SK-N-SH (cell line): ENCODE measurements around the gene FRMD5. TPM values are rescaled to one million over a fixed set of nuclear protein-coding genes. Genes with fewer than 3 reads are reported as not detected.

Experiments
- CTCF ChIA-PET: fragments of 300-600, 350-600 bp; formaldehyde crosslinking; extraction: SDS; loops from one replicate; lab custom pipeline; 2021; lab: Yijun Ruan, JAX
- POLR2A ChIA-PET: fragments of 350-600 bp; sonication (Branson Sonifier 250); formaldehyde crosslinking; extraction: SDS; loops from one replicate; lab custom pipeline; 2020; ENCODE audit warnings: antibody characterized with exemption, inconsistent platforms; lab: Yijun Ruan, JAX
- DNase-seq: peaks from one replicate; pipeline ENCODE4 v3.0.0; 2012
- H2AFZ ChIP-seq: fragments of 200-600 bp; sonication (generic); 2 replicates; pipeline ENCODE4 v1.8.1; 2016; ENCODE audit warnings: antibody characterized with exemption, mild to moderate bottlenecking, low read depth
- H3F3A ChIP-seq: fragments of 200-600 bp; sonication (generic); replicated peaks from 2 replicates; pipeline ENCODE3; 2016; ENCODE audit warnings: antibody characterized with exemption, mild to moderate bottlenecking; ENCODE audit not compliant: insufficient read depth
- H3K27ac ChIP-seq, 2 experiments: fragments of 200-500 bp in 1 of 2; fragments of 200-600 bp in 1 of 2; sonication (Bioruptor generic) in 1 of 2; sonication (generic), shearing (Covaris generic) in 1 of 2; 2 replicates each; pipeline versions ENCODE4 v1.5.1 to v1.6.1; 2014 to 2016; ENCODE audit warnings: low read depth in 2 of 2, inconsistent platforms in 1 of 2, low read length in 1 of 2, mild to moderate bottlenecking in 1 of 2, mixed read lengths in 1 of 2
- H3K27me3 ChIP-seq: fragments of 200-600 bp; sonication (generic), shearing (Covaris generic); 2 replicates; pipeline ENCODE4 v1.6.1; 2016; ENCODE audit warnings: mixed run types; ENCODE audit not compliant: insufficient read depth
- H3K36me3 ChIP-seq, 2 experiments: fragments of 200-500 bp in 1 of 2; fragments of 200-600 bp in 1 of 2; sonication (Bioruptor generic) in 1 of 2; sonication (generic) in 1 of 2; replicated peaks in 1 of 2; 2 replicates each; pipeline versions ENCODE3 to v1.5.1; 2014 to 2016; ENCODE audit warnings: low read length in 1 of 2, mild to moderate bottlenecking in 1 of 2; ENCODE audit not compliant: insufficient read depth in 2 of 2, control insufficient read depth in 1 of 2
- H3K4me1 ChIP-seq, 2 experiments: fragments of 200-500 bp in 1 of 2; fragments of 200-600 bp in 1 of 2; sonication (Bioruptor generic) in 1 of 2; sonication (generic), shearing (Covaris generic) in 1 of 2; 2 replicates each; pipeline versions ENCODE4 v1.5.1 to v1.6.1; 2014 to 2016; ENCODE audit warnings: low read depth in 1 of 2, low read length in 1 of 2, mixed run types in 1 of 2; ENCODE audit not compliant: insufficient read depth in 2 of 2, control insufficient read depth in 1 of 2
- H3K4me2 ChIP-seq: fragments of 200-600 bp; sonication (generic), shearing (Covaris generic); 2 replicates; pipeline ENCODE4 v1.6.1; 2017; ENCODE audit warnings: mixed run types
- H3K4me3 ChIP-seq, 2 experiments: fragments of 200-500 bp in 1 of 2; fragments of 200-600 bp in 1 of 2; sonication (Bioruptor generic) in 1 of 2; sonication (generic), shearing (Covaris generic) in 1 of 2; 2 replicates each; pipeline versions ENCODE4 v1.5.1 to v1.8.1; 2014 to 2016; ENCODE audit warnings: low read depth in 2 of 2, inconsistent platforms in 1 of 2, low read length in 1 of 2, mild to moderate bottlenecking in 1 of 2, mixed read lengths in 1 of 2, moderate library complexity in 1 of 2
- H3K79me2 ChIP-seq: fragments of 200-600 bp; sonication (generic); 2 replicates; pipeline ENCODE4 v1.8.1; 2017; ENCODE audit warnings: mild to moderate bottlenecking; ENCODE audit not compliant: insufficient read depth
- H3K9ac ChIP-seq: fragments of 200-600 bp; sonication (generic); 2 replicates; pipeline ENCODE4 v1.6.1; 2017; ENCODE audit warnings: mixed run types
- H3K9me2 ChIP-seq: fragments of 200-600 bp; sonication (generic); 2 replicates; pipeline ENCODE4 v1.6.1; 2017; ENCODE audit warnings: mixed run types
- H3K9me3 ChIP-seq: fragments of 200-600 bp; sonication (generic); 2 replicates; pipeline ENCODE4 v1.6.1; 2017; ENCODE audit warnings: mixed run types, mild to moderate bottlenecking, moderate library complexity
- H4K20me1 ChIP-seq: fragments of 200-600 bp; sonication (generic); 2 replicates; pipeline ENCODE4 v1.6.1; 2017; ENCODE audit warnings: mild to moderate bottlenecking, mixed run types; ENCODE audit not compliant: insufficient read depth
- FOSL2 ChIP-seq: IDR thresholded peaks from 2 replicates; pipeline ENCODE4 v1.4.0; 2012; ENCODE audit warnings: low read depth, mild to moderate bottlenecking, moderate library complexity, borderline replicate concordance
- GATA2 ChIP-seq: sonication (generic); formaldehyde crosslinking; IDR thresholded peaks from 2 replicates; pipeline ENCODE4 v1.5.0; 2020; ENCODE audit warnings: mild to moderate bottlenecking, missing genetic modification reagents
- IRF3 ChIP-seq: fragments of 150-350 bp; IDR thresholded peaks from 2 replicates; pipeline ENCODE4 v1.6.1; 2016; ENCODE audit warnings: mild to moderate bottlenecking, low read depth, low read length
- JUND ChIP-seq: IDR thresholded peaks from 2 replicates; pipeline ENCODE4 v1.4.0; 2012
- MAX ChIP-seq: IDR thresholded peaks from 2 replicates; pipeline ENCODE4 v1.4.0; 2012; ENCODE audit warnings: low read depth
- RCOR1 ChIP-seq: fragments of 150-350 bp; IDR thresholded peaks from 2 replicates; pipeline ENCODE4 v1.6.1; 2017; ENCODE audit warnings: antibody characterized with exemption, low read length
- TEAD4 ChIP-seq: IDR thresholded peaks from 2 replicates; pipeline ENCODE4 v1.4.0; 2012; ENCODE audit warnings: mild to moderate bottlenecking, borderline replicate concordance; ENCODE audit not compliant: insufficient read depth
- YY1 ChIP-seq: IDR thresholded peaks from 2 replicates; pipeline ENCODE4 v1.4.0; 2012; ENCODE audit warnings: low read depth, mild to moderate bottlenecking
- WGBS: methylation state at CpG from one replicate; pipeline ENCODE4 v1.1.6; 2017; ENCODE audit warnings: low lambda C conversion rate; 5-methylcytosine and 5-hydroxymethylcytosine counted together
- polyA plus RNA-seq, 3 experiments: library from polyadenylated mRNA; depleted of rRNA; stranded (reverse); fragments of >200 nt; gene quantifications; 2 replicates each; pipeline ENCODE4 v1.2.3, GENCODE V29; 2012
- TF ChIP-seq, protein P1 (sequence below): IDR thresholded peaks from 2 replicates; pipeline ENCODE4; 2012

FRMD5 gene
- polyA plus RNA-seq, 1 of the 3 experiments (the other 2 are of a cell fraction) = 24.8 TPM

- Histone ChIP-seq H3K4me2 (peak overlapping the region; percentile 35; the same call in 1 of the 2 replicates), H3K9me3 (no peaks in the 10 kb centered on the region), H3K79me2 (peaks cover 64% of the 10 kb centered on the region), H4K20me1 (no peaks in the 10 kb centered on the region), H3K4me1 (peaks cover 6 to 50% of the 10 kb centered on the region in 2 experiments; a peak in 3 of 4 replicates), H3K4me3 (no peak overlapping the region), H3K9me2 (no peaks in the 10 kb centered on the region), H3K27me3 (no peaks in the 10 kb centered on the region), H2AFZ (peak overlapping the region; percentile 3; the same call in 1 of the 2 replicates), H3K9ac (no peak overlapping the region; the same call in 1 of the 2 replicates), H3K27ac (peak overlapping the region; percentile 16 to 86; a peak in 3 of 4 replicates), H3K36me3 (peaks cover 0 to 5% of the 10 kb centered on the region in 2 experiments), H3F3A (peaks cover 63% of the 10 kb centered on the region)
- POLR2A ChIA-PET = no interaction called here
- CTCF ChIA-PET = interaction anchor here (0.6 to 1.7 kb wide), 2 partner anchors 14 to 180 kb away, joined by 3 to 5 read pairs; no protein-coding TSS in a partner anchor
- TF ChIP-seq JUND = 0 out of 2 replicates have a peak, but pooled peaks have one; percentile 17
- no peak for TF ChIP-seq YY1
- DNase-seq = no peak
- 74% methylated on average over 2 of the region's 2 CpGs for WGBS
Measured at GRCh38 chr15:44084171-44084570, 110.9 kb downstream of the FRMD5 start.

DNA sequence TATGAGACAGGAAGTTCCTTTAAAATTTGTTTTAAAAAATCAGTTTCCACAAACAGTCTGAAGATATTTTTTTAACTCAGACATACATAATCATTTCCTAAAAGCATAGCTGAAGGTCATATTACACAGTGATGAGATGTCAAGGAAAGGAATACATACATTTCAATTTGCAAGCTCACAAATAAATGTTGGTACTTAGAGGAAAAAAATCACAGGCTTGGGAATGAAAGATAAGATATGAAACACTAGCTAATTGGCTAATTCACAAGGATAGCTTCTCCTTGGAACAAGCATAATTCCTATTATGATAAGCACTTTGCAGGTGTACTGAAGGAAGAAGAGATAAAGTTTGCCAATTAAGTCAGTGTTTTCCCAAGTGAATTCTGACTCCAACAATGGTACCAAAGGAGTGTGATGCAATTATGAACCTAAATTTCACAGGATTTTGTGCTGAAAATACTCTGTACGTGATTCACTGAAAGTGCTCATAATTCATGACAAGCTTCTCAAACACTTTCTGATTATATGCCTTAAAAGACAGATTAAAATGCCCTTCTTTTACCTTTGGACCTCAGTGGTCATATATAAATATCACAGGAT is 112.4 kb downstream of the FRMD5 start:
- Histone ChIP-seq H3K4me3 (no peak overlapping the region), H3K27ac (peak overlapping the region; percentile 34 to 83; a peak in 3 of 4 replicates), H3K79me2 (peaks cover 72% of the 10 kb centered on the region), H3K4me2 (peak overlapping the region; percentile 38; the same call in 1 of the 2 replicates), H3K9me2 (no peaks in the 10 kb centered on the region), H3K27me3 (no peaks in the 10 kb centered on the region), H3F3A (peaks cover 55% of the 10 kb centered on the region), H4K20me1 (no peaks in the 10 kb centered on the region), H3K9ac (no peak overlapping the region), H3K36me3 (peaks cover 0 to 10% of the 10 kb centered on the region in 2 experiments), H3K9me3 (no peaks in the 10 kb centered on the region), H2AFZ (no peak overlapping the region), H3K4me1 (peaks cover 6 to 37% of the 10 kb centered on the region in 2 experiments; a peak in 3 of 4 replicates)
- TF ChIP-seq GATA2 (CRISPR knock-in tag) (no peak), TEAD4 (no peak), MAX (no peak), FOSL2 (no peak), IRF3 (no peak), RCOR1 (no peak)
- TF ChIP-seq, protein P1, sequence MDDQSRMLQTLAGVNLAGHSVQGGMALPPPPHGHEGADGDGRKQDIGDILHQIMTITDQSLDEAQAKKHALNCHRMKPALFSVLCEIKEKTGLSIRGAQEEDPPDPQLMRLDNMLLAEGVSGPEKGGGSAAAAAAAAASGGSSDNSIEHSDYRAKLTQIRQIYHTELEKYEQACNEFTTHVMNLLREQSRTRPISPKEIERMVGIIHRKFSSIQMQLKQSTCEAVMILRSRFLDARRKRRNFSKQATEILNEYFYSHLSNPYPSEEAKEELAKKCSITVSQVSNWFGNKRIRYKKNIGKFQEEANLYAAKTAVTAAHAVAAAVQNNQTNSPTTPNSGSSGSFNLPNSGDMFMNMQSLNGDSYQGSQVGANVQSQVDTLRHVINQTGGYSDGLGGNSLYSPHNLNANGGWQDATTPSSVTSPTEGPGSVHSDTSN = no peak
- no peak for DNase-seq
- CTCF ChIA-PET = no interaction called here
- POLR2A ChIA-PET = no interaction called here
- 90% methylated on average over 1 of the region's 1 CpG for WGBS
